Parathyroid adenoma (tissue), 2 donors: ENCODE data around the gene MBNL2.

Experiments used
- H2AFZ ChIP-seq: fragments of 300-600 bp; sonication (generic); one replicate; pipeline ENCODE4 v1.7.0; 2017; ENCODE audit warnings: antibody characterized with exemption, mild to moderate bottlenecking
- H3K27ac ChIP-seq: fragments of 300-600 bp; sonication (generic); one replicate; pipeline ENCODE4 v1.7.0; 2017
- H3K27me3 ChIP-seq: fragments of 300-600 bp; sonication (generic); one replicate; pipeline ENCODE4 v1.7.0; 2017; ENCODE audit warnings: low read length; ENCODE audit not compliant: control insufficient read depth, insufficient read depth
- H3K36me3 ChIP-seq: fragments of 300-600 bp; sonication (generic); one replicate; pipeline ENCODE4 v1.7.0; 2017; ENCODE audit warnings: low read length; ENCODE audit not compliant: control insufficient read depth, insufficient read depth
- H3K4me1 ChIP-seq: fragments of 300-600 bp; sonication (generic); one replicate; pipeline ENCODE4 v1.7.0; 2017; ENCODE audit warnings: control low read depth
- H3K4me2 ChIP-seq: fragments of 300-600 bp; sonication (generic); one replicate; pipeline ENCODE4 v1.7.0; 2017; ENCODE audit warnings: low read length
- H3K4me3 ChIP-seq: fragments of 300-600 bp; sonication (generic); one replicate; pipeline ENCODE4 v1.7.0; 2017; ENCODE audit warnings: low read depth, low read length
- H3K79me2 ChIP-seq: fragments of 300-600 bp; sonication (generic); one replicate; pipeline ENCODE4 v1.7.0; 2017; ENCODE audit warnings: control low read depth
- H3K9ac ChIP-seq: fragments of 300-600 bp; sonication (generic); one replicate; pipeline ENCODE4 v1.7.0; 2017; ENCODE audit warnings: mild to moderate bottlenecking
- H3K9me3 ChIP-seq: fragments of 300-600 bp; sonication (generic); one replicate; pipeline ENCODE4 v1.7.0; 2017; ENCODE audit warnings: low read length; ENCODE audit not compliant: control insufficient read depth
- CTCF ChIP-seq: fragments of 300-600 bp; sonication (generic); IDR thresholded peaks from one replicate; pipeline ENCODE4 v1.7.0; 2017; ENCODE audit warnings: antibody characterized with exemption, mild to moderate bottlenecking
- donor health status: primary hyperparathyroidism.

The MBNL2 gene

GRCh38 chr13:97237388-97237787 is 15.3 kb downstream of the MBNL2 start:
- no peak overlapping the region for H3K9ac ChIP-seq
- no peaks in the 10 kb centered on the region for H3K36me3 ChIP-seq
- TF ChIP-seq CTCF: no peak
- no peak overlapping the region for H3K4me3 ChIP-seq
- H3K4me1 ChIP-seq: peaks cover 4% of the 10 kb centered on the region
- H3K4me2 ChIP-seq: no peak overlapping the region
- H3K27me3 ChIP-seq: no peaks in the 10 kb centered on the region
- no peak overlapping the region for H2AFZ ChIP-seq
- no peaks in the 10 kb centered on the region for H3K9me3 ChIP-seq
- peaks cover 50% of the 10 kb centered on the region for H3K79me2 ChIP-seq
- H3K27ac ChIP-seq: no peak overlapping the region

GRCh38 chr13:97238432-97238831 is 16.3 kb downstream of the MBNL2 start:
- no peaks in the 10 kb centered on the region for H3K27me3 ChIP-seq
- no peaks in the 10 kb centered on the region for H3K36me3 ChIP-seq
- TF ChIP-seq CTCF: no peak
- H3K4me2 ChIP-seq: no peak overlapping the region
- H3K9me3 ChIP-seq: no peaks in the 10 kb centered on the region
- H3K79me2 ChIP-seq: peaks cover 47% of the 10 kb centered on the region
- no peak overlapping the region for H3K9ac ChIP-seq
- H3K27ac ChIP-seq: no peak overlapping the region
- H3K4me3 ChIP-seq: no peak overlapping the region
- no peak overlapping the region for H2AFZ ChIP-seq
- peaks cover 4% of the 10 kb centered on the region for H3K4me1 ChIP-seq

GRCh38 chr13:97238883-97239282 is 16.8 kb downstream of the MBNL2 start:
- H3K9ac ChIP-seq: no peak overlapping the region
- H3K9me3 ChIP-seq: no peaks in the 10 kb centered on the region
- no peak for TF ChIP-seq CTCF
- H3K27me3 ChIP-seq: no peaks in the 10 kb centered on the region
- no peak overlapping the region for H3K4me3 ChIP-seq
- H2AFZ ChIP-seq: no peak overlapping the region
- no peak overlapping the region for H3K27ac ChIP-seq
- H3K4me1 ChIP-seq: peaks cover 4% of the 10 kb centered on the region
- H3K4me2 ChIP-seq: no peak overlapping the region
- no peaks in the 10 kb centered on the region for H3K36me3 ChIP-seq
- peaks cover 44% of the 10 kb centered on the region for H3K79me2 ChIP-seq

GRCh38 chr13:97239306-97239705 is 17.2 kb downstream of the MBNL2 start:
- Histone ChIP-seq H3K9ac (no peak overlapping the region), H3K27ac (no peak overlapping the region), H3K4me3 (no peak overlapping the region), H2AFZ (no peak overlapping the region), H3K27me3 (no peaks in the 10 kb centered on the region), H3K79me2 (peaks cover 40% of the 10 kb centered on the region), H3K36me3 (no peaks in the 10 kb centered on the region), H3K4me2 (no peak overlapping the region), H3K4me1 (peaks cover 4% of the 10 kb centered on the region), H3K9me3 (no peaks in the 10 kb centered on the region)
- TF ChIP-seq CTCF: no peak

GRCh38 chr13:97239943-97240787 is 18.0 kb downstream of the MBNL2 start:
- Histone ChIP-seq H3K4me2 (no peak overlapping the region), H3K9me3 (no peaks in the 10 kb centered on the region), H2AFZ (no peak overlapping the region), H3K9ac (no peak overlapping the region), H3K27ac (no peak overlapping the region), H3K4me1 (peaks cover 4% of the 10 kb centered on the region), H3K4me3 (no peak overlapping the region), H3K27me3 (no peaks in the 10 kb centered on the region), H3K36me3 (no peaks in the 10 kb centered on the region), H3K79me2 (peaks cover 31% of the 10 kb centered on the region)
- no peak for TF ChIP-seq CTCF
